ENCODE data around the gene MAML2. TPM values are rescaled to one million over a fixed set of nuclear protein-coding genes. Genes with fewer than 3 reads are reported as not detected.

MAML2 gene
- total and polyA plus RNA-seq, 9 of the 15 experiments (the other 6 are each of a cell fraction or from before 2014, with no cell fraction given), result 0.79 to 6.8 (median 4.8) TPM

GRCh38 chr11:96017856-96018255, 325.1 kb downstream of the MAML2 start:
- no peak overlapping the region for H2AFZ ChIP-seq (ENCODE audit: low read depth, low read length)
- FAIRE-seq, result no peak
- no peak for ATAC-seq
- ChIA-PET CTCF (ENCODE audit: low intra/inter-chr PET ratio) (no interaction called here), POLR2A (interaction anchor here (0.6 kb wide), 1 partner anchor 33 kb away, joined by 3 read pairs; no protein-coding TSS in a partner anchor)
- no TSS peak for BruUV-seq (replicated peaks)
- H3K4me2 ChIP-seq (ENCODE audit: insufficient read depth, low read length), result no peak overlapping the region
- H3K79me2 ChIP-seq (ENCODE audit: control insufficient read depth, insufficient read depth, low read length), result no peaks in the 10 kb centered on the region
- DNase-seq (ENCODE audit: extremely low read depth in 1 of 4, low spot score in 3 of 4), result no peak
- TF ChIP-seq MCM3 (IDR thresholded peaks at IDR 0.05), result no peak
- TF ChIP-seq GTF2A2 (tag; IDR thresholded peaks at IDR 0.05), result no peak
- no peak for TF ChIP-seq CSDE1 (IDR thresholded peaks at IDR 0.05)
- no peak for TF ChIP-seq FOXP4 (CRISPR knock-in tag; IDR thresholded peaks at IDR 0.05; ENCODE audit: borderline replicate concordance)
- TF ChIP-seq TGIF2 (CRISPR knock-in tag; IDR thresholded peaks at IDR 0.05), result no peak
- no peak for TF ChIP-seq BRD9 (IDR thresholded peaks at IDR 0.05; ENCODE audit: low read depth, partially characterized antibody)
- no peak for TF ChIP-seq E2F3 (CRISPR knock-in tag; IDR thresholded peaks at IDR 0.05)
- no peak for TF ChIP-seq CGGBP1 (CRISPR knock-in tag; IDR thresholded peaks at IDR 0.05)
- no peak for TF ChIP-seq SRSF1 (IDR thresholded peaks at IDR 0.05; ENCODE audit: low read depth, low read length)
- no peak for TF ChIP-seq ZC3H4 (CRISPR knock-in tag; IDR thresholded peaks at IDR 0.05; ENCODE audit: borderline replicate concordance)
- no peak for TF ChIP-seq KLF16 (IDR thresholded peaks at IDR 0.05)
- no peak for TF ChIP-seq TEAD4 (IDR thresholded peaks at IDR 0.05; ENCODE audit: low read length)
- no peak for TF ChIP-seq TEAD4 (CRISPR knock-in tag; IDR thresholded peaks at IDR 0.05; ENCODE audit: borderline replicate concordance)
- no peak for TF ChIP-seq GTF2E2 (tag; IDR thresholded peaks at IDR 0.05)
- no peak for TF ChIP-seq USF1 (CRISPR knock-in tag; IDR thresholded peaks at IDR 0.05)
- TF ChIP-seq ZBED1 (IDR thresholded peaks at IDR 0.05), result no peak
- no peak for TF ChIP-seq ZZZ3 (IDR thresholded peaks at IDR 0.05)
- no peak for TF ChIP-seq CHD2 (IDR thresholded peaks at IDR 0.05; ENCODE audit: low read depth, low read length)
- no peak for TF ChIP-seq GATA2 (CRISPR knock-in tag; IDR thresholded peaks at IDR 0.05)
- WGBS (ENCODE audit: insufficient coverage, low coverage, missing lambda C conversion rate), result 47% methylated on average over 3 of the region's 3 CpGs
- in situ Hi-C loops (cut with MboI) (no loop called here), intact Hi-C loops (cut with micrococcal nuclease) (no loop called here)
- peaks cover 3% of the 10 kb centered on the region for H3K9me1 ChIP-seq (ENCODE audit: control insufficient read depth, insufficient read depth, low read length)
- no peak overlapping the region for H3K27ac ChIP-seq (ENCODE audit: extremely low read depth, low read depth, low read length)
- H3K4me3 ChIP-seq, result no peak overlapping the region
- H3K36me3 ChIP-seq (ENCODE audit: control insufficient read depth, insufficient read depth, low read length), result no peaks in the 10 kb centered on the region
- H3K9ac ChIP-seq (ENCODE audit: insufficient read depth in 1 of 2, low read depth in 2 of 2, low read length in 2 of 2), result no peak overlapping the region
- H3K4me1 ChIP-seq (replicated peaks in 1 of 2; ENCODE audit: control insufficient read depth in 2 of 2, insufficient read depth in 2 of 2, low read length in 2 of 2), result peaks cover 0 to 3% of the 10 kb centered on the region in 2 experiments; a peak in 2 of 5 replicates
- H3K27me3 ChIP-seq (ENCODE audit: control insufficient read depth in 2 of 2, insufficient read depth in 2 of 2, low read length in 2 of 2), result no peaks in the 10 kb centered on the region
- H4K20me1 ChIP-seq (replicated peaks; ENCODE audit: control insufficient read depth, insufficient read depth, low read length), result no peaks in the 10 kb centered on the region
- no peaks in the 10 kb centered on the region for H3K9me3 ChIP-seq (replicated peaks; ENCODE audit: control insufficient read depth, insufficient read depth, low read depth, low read length)

Data from K562 (cell line).